Esophagus squamous epithelium (tissue), 5 donors: ENCODE measurements around the gene GRK5. TPM values are rescaled to one million over a fixed set of nuclear protein-coding genes. Genes with fewer than 3 reads are reported as not detected.
"Not testable (repeated sequence)": the region's sequence is repeated elsewhere in the genome, so short reads cannot be mapped to it uniquely, and the experiment has no call there.

Source experiments
- DNase-seq: peaks from one replicate; lab custom pipeline; 2025; lab: John Stamatoyannopoulos, UW
- H3K27ac ChIP-seq, 4 donors: fragments of 200-600 bp; sonication (generic); one replicate each; pipeline ENCODE4 v1.5.1; 2016 to 2019; ENCODE audit warnings: mild to moderate bottlenecking in 1 of 4
- H3K27me3 ChIP-seq, 4 donors: fragments of 200-600 bp; sonication (generic); 1 replicate in 3 of 4; 2 replicates in 1 of 4; pipeline versions ENCODE4 v1.5.1 to v1.6.0; 2017 to 2021; ENCODE audit warnings: antibody characterized with exemption in 1 of 4
- H3K36me3 ChIP-seq, 3 donors: fragments of 200-600 bp; sonication (generic); one replicate each; pipeline ENCODE4 v1.5.1; 2016 to 2019
- H3K4me1 ChIP-seq, 3 donors: fragments of 200-600 bp; sonication (generic); one replicate each; pipeline ENCODE4 v1.5.1; 2017 to 2019
- H3K4me3 ChIP-seq, 4 donors: fragments of 200-600 bp; sonication (generic); 1 replicate in 3 of 4; 2 replicates in 1 of 4; pipeline ENCODE4 v1.5.1; 2016 to 2019; ENCODE audit warnings: mild to moderate bottlenecking in 2 of 4, moderate library complexity in 1 of 4
- H3K9me3 ChIP-seq, 3 donors: fragments of 200-600 bp; sonication (generic); one replicate each; pipeline ENCODE4 v1.5.1; 2016 to 2019
- POLR2A ChIP-seq, 4 donors: fragments of 450-650 bp; IDR thresholded peaks; one replicate each; pipeline ENCODE4 v1.6.1; 2017; ENCODE audit warnings: antibody characterized with exemption in 4 of 4, mild to moderate bottlenecking in 4 of 4, moderate library complexity in 3 of 4
- WGBS, 2 donors: methylation state at CpG; one replicate each; pipeline ENCODE4 v1.1.5; 2018; 5-methylcytosine and 5-hydroxymethylcytosine counted together
- intact Hi-C: fragments of 100-400 bp; cut with DNase I; formaldehyde crosslinking; loops from one replicate; pipeline ENCODE4 v1.15.0; 2022
- total RNA-seq, 4 donors: library from RNA; depleted of rRNA; stranded (reverse); fragments of >200 nt; gene quantifications; one replicate each; pipeline ENCODE4 v1.1.0, GENCODE V29; 2016
- TF ChIP-seq, protein P1 (sequence below), 6 experiments: fragments of 450-650 bp in 4 of 6; fragments of 200-600 bp in 2 of 6; sonication (generic) in 2 of 6; IDR thresholded peaks; one replicate each; pipeline ENCODE4 v1.5.1; 2016 to 2019; ENCODE audit warnings: antibody characterized with exemption in 6 of 6, mild to moderate bottlenecking in 4 of 6, moderate library complexity in 4 of 6
- donor health status: DM: yes; HTN: yes; CAD: no.

Gene GRK5
- total RNA-seq, 4 donors from 2014 or later, result 2.4 to 18.9 (median 6.3) TPM

DNA sequence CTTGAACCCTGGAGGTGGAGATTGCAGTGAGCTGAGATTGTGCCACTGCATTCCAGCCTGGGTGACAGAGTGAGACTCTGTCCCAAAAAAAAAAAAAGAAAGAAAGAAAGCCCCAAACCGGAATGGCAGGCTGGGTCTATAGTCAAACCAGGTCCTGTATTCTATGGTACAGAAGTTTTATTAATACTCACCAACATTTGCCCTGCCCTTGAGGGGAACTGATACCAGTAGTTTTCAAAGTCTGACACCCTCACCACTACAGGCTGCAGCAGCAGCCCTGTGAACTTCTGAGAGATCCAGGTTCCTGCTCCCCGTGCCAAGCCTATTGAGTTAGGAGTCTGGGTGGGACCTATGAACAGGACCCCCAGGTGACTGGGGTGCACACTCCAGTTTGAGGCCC, 254.6 kb downstream of the GRK5 start:
- Histone ChIP-seq H3K27ac (peak overlapping the region; percentile 31 to 89 (median 78)), H3K36me3 (peaks cover 0 to 7% (median 0%) of the 10 kb centered on the region in 3 donors), H3K27me3 (no peaks in the 10 kb centered on the region), H3K9me3 (no peaks in the 10 kb centered on the region), H3K4me1 (peaks cover 0 to 48% (median 11%) of the 10 kb centered on the region in 3 donors), H3K4me3 (no peak overlapping the region)
- DNase-seq, result no peak
- WGBS, 2 donors, result 54 to 60% methylated on average over 1 to 2 of the region's 2 CpGs
- intact Hi-C loops, result no loop called here
- TF ChIP-seq POLR2A (IDR thresholded peaks at IDR 0.05), result no peak
- TF ChIP-seq, protein P1, sequence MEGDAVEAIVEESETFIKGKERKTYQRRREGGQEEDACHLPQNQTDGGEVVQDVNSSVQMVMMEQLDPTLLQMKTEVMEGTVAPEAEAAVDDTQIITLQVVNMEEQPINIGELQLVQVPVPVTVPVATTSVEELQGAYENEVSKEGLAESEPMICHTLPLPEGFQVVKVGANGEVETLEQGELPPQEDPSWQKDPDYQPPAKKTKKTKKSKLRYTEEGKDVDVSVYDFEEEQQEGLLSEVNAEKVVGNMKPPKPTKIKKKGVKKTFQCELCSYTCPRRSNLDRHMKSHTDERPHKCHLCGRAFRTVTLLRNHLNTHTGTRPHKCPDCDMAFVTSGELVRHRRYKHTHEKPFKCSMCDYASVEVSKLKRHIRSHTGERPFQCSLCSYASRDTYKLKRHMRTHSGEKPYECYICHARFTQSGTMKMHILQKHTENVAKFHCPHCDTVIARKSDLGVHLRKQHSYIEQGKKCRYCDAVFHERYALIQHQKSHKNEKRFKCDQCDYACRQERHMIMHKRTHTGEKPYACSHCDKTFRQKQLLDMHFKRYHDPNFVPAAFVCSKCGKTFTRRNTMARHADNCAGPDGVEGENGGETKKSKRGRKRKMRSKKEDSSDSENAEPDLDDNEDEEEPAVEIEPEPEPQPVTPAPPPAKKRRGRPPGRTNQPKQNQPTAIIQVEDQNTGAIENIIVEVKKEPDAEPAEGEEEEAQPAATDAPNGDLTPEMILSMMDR (IDR thresholded peaks at IDR 0.05), result no peak

DNA sequence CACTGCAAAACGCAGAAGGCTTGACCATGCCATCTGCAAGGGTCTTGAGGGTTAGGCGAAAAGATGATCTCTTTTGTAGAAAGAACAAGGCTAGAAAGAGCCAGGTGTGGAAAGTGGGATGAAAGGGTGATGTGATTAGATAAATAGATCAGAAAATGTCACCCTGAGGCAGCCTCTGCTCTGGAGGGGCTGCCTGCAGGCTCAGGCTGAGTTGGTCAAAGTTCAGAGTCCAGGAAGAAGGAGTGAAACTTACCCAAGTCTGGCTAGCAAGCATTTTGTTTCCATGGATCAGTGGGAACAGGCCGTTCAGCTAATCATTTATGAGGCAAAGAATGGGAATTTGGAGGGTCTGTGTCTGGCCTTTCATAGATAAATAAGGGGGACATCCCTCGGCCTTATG, 255.4 kb downstream of the GRK5 start:
- no peak for DNase-seq
- Histone ChIP-seq H3K27ac (peak overlapping the region in 3 of 4 donors; percentile 75 to 89 (median 78)), H3K36me3 (peaks cover 0 to 7% (median 0%) of the 10 kb centered on the region in 3 donors), H3K27me3 (no peaks in the 10 kb centered on the region), H3K9me3 (no peaks in the 10 kb centered on the region), H3K4me3 (no peak overlapping the region), H3K4me1 (peaks cover 0 to 52% (median 11%) of the 10 kb centered on the region in 3 donors)
- WGBS, 2 donors, result 91 to 97% methylated on average over 4 of the region's 4 CpGs
- intact Hi-C loops, result no loop called here
- TF ChIP-seq POLR2A (IDR thresholded peaks at IDR 0.05), result no peak
- TF ChIP-seq, protein P1 (IDR thresholded peaks at IDR 0.05), result no peak

DNA sequence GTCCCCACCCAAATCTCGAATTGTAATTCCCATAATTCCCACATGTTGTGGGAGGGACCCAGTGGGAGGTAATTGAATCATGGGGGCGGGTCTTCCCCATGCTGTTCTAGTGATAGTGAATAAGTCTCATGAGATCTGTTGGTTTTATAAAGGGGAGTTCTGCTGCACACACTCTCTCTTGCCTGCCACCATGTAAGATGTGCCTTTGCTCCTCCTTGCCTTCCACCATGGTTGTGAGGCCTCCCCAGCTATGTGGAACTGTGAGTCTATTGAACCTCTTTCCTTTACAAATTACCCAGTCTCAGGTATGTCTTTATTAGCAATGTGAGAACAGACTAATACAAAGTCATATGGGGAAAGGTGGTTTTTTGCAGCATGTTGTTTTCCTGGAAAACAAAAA, 255.8 kb downstream of the GRK5 start:
- intact Hi-C loops, H3K9me3 ChIP-seq, DNase-seq, H3K36me3 ChIP-seq, H3K4me3 ChIP-seq, H3K27me3 ChIP-seq: not testable (repeated sequence)
- H3K27ac ChIP-seq, result peak overlapping the region in 3 of 4 donors; percentile 75 to 89 (median 78)
- H3K4me1 ChIP-seq, result peaks cover 0 to 52% (median 11%) of the 10 kb centered on the region in 3 donors
- WGBS, 2 donors, result 70 to 90% methylated on average over 2 of the region's 2 CpGs

DNA sequence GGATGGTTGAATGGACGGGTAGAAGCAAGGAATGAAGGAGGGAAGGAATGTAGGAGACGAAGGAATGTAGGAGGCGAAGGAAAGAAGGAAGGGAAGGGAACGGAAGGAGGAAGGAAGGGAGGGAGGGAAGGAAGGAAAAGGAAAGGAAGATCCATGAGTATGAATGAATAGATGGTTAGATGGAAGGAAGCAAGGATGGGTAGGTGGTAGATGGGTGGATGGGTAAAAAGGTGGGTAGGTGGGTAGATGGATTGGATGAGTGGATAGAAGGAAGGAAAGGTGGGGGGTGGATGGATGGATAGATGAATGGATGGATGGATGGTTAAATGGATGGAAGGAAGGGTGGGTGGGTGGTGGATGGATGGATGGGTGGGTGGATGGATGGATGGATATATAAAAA, 257.7 kb downstream of the GRK5 start:
- Histone ChIP-seq H3K4me1 (peaks cover 0 to 52% (median 11%) of the 10 kb centered on the region in 3 donors), H3K9me3 (no peaks in the 10 kb centered on the region), H3K36me3 (no peaks in the 10 kb centered on the region), H3K27ac (no peak overlapping the region), H3K4me3 (no peak overlapping the region), H3K27me3 (no peaks in the 10 kb centered on the region)
- intact Hi-C loops, result no loop called here
- 72 to 79% methylated on average over 4 of the region's 4 CpGs for WGBS, 2 donors
- no peak for TF ChIP-seq POLR2A (IDR thresholded peaks at IDR 0.05)
- TF ChIP-seq, protein P1 (IDR thresholded peaks at IDR 0.05), result no peak
- no peak for DNase-seq

DNA sequence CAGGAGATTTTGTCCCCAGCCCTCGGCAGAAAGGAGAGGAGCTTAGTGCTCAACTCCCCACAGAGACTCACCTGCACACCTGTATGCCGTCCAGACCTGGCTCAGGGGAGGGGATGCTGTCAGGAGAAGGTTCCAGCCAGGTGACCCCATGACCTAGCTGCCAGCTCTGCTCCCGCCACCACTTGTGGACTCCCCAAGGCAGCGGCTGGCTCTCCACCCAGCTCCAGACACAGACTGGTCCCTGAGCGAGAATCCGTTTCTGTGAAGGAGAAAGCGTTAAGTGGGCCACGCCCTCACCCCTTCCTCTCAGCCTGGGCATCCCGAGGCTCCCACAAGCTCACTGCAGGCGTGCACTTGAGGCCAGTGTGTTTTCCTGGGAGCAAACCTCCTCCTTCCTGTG, 258.7 kb downstream of the GRK5 start:
- H3K4me3 ChIP-seq, result no peak overlapping the region
- H3K36me3 ChIP-seq, result no peaks in the 10 kb centered on the region
- no peaks in the 10 kb centered on the region for H3K27me3 ChIP-seq
- 62 to 67% methylated on average over 2 to 8 of the region's 10 CpGs for WGBS, 2 donors
- no peak for DNase-seq
- peaks cover 0 to 43% (median 2%) of the 10 kb centered on the region in 3 donors for H3K4me1 ChIP-seq
- intact Hi-C loops, result no loop called here
- peak overlapping the region in 1 of 4 donors; percentile 53 for H3K27ac ChIP-seq
- H3K9me3 ChIP-seq, result no peaks in the 10 kb centered on the region
- TF ChIP-seq, protein P1 (IDR thresholded peaks at IDR 0.05), result no peak
- no peak for TF ChIP-seq POLR2A (IDR thresholded peaks at IDR 0.05)

DNA sequence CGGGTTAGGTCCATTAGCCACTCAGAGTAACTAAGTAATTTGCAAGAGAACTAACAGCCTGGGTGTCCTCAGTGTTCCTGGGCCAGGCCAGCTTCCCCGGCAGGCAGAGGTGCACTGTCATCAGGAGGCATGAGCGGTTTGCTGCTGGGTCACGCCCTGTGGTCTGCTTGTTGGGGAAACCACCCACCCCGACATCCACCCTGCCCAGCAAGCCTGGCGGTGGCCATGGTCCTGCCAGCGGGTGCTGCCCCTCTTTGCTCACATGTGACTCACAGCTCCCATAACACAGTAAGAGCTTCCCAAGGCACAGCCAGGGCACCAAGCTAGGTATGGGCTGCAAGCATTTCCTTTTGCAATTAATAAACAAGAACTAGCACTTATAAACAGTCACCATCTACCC, 259.3 kb downstream of the GRK5 start:
- intact Hi-C loops, result no loop called here
- DNase-seq, result no peak
- H3K27ac ChIP-seq, result peak overlapping the region in 1 of 4 donors; percentile 53
- TF ChIP-seq, protein P1 (IDR thresholded peaks at IDR 0.05), result no peak
- TF ChIP-seq POLR2A (IDR thresholded peaks at IDR 0.05), result no peak
- no peak overlapping the region for H3K4me3 ChIP-seq
- H3K27me3 ChIP-seq, result no peaks in the 10 kb centered on the region
- 23 to 55% methylated on average over 5 to 7 of the region's 7 CpGs for WGBS, 2 donors
- no peaks in the 10 kb centered on the region for H3K9me3 ChIP-seq
- H3K4me1 ChIP-seq, result peaks cover 0 to 37% (median 0%) of the 10 kb centered on the region in 3 donors
- no peaks in the 10 kb centered on the region for H3K36me3 ChIP-seq
